GM19438 (cell line): ENCODE data around the gene SELENOS.

Experiments used
- ATAC-seq: cut with Tn5 transposase; IDR thresholded peaks from one replicate; pipeline ENCODE4 v1.9.1; 2021; ENCODE audit warnings: low read depth; ENCODE audit not compliant: unreplicated experiment

Gene SELENOS

DNA sequence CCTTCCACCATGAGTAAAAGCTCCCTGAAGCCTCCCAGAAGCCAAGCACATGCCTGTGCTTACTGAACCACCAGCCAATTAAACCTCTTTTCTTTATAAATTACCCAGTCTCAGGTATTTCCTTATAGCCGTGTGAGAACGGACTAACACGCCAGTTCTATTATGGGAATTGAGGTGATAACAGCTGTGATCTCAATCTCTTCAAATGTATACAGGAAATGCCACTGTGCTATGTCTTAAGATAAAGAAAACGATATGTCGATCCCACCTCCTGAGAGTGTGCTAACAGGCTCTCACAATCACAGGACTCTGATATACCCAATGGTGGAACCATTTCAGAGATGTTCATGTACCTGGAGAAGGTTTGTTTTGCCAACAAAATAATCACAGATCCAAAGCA lies 51.6 kb downstream of the SELENOS start:
- ATAC-seq: no peak
